Measurements from ENCODE around the gene RBM3. TPM values are rescaled to one million over a fixed set of nuclear protein-coding genes. Genes with fewer than 3 reads are reported as not detected.

Gene RBM3
- total and polyA plus RNA-seq, 8 donors = 82.3 to 454 (median 374) TPM

GRCh38 chrX:48595929-48596328, 21.6 kb downstream of the RBM3 start:
- peaks cover 0 to 19% of the 10 kb centered on the region in 2 donors for H3K4me1 ChIP-seq
- DNase-seq = no peak
- peak overlapping the region in 1 of 2 donors; percentile 28 for H3K27ac ChIP-seq
- ATAC-seq = no peak
- H3K36me3 ChIP-seq = peaks cover 0 to 24% of the 10 kb centered on the region in 2 donors
- TF ChIP-seq CTCF (IDR thresholded peaks at IDR 0.05) = no peak
- intact Hi-C loops (cut with DNase I) = no loop called here
- no peaks in the 10 kb centered on the region for H3K9me3 ChIP-seq
- no peaks in the 10 kb centered on the region for H3K27me3 ChIP-seq
- H3K4me3 ChIP-seq = no peak overlapping the region

- no peaks in the 10 kb centered on the region for H3K27me3 ChIP-seq
- H3K9me3 ChIP-seq = no peaks in the 10 kb centered on the region
- H3K4me3 ChIP-seq = peak within 1 kb of the TSS; percentile 39 to 50
- ATAC-seq (peak; percentile 94), DNase-seq (peak; percentile 87 to 95 (median 94))
- H3K27ac ChIP-seq = peak within 1 kb of the TSS; percentile 96 to 99
- intact Hi-C loops (cut with DNase I) = no loop called here
- TF ChIP-seq CTCF (IDR thresholded peaks at IDR 0.05) = no peak
- peaks cover 0 to 40% of the 10 kb centered on the region in 2 donors for H3K36me3 ChIP-seq
- peaks cover 0 to 8% of the 10 kb centered on the region in 2 donors for H3K4me1 ChIP-seq
Measured at GRCh38 chrX:48597353-48598264, 23.3 kb downstream of the RBM3 start, which contains the start of gene WDR13. WDR13 (plus strand) TSS chrX:48597492; CDS start chrX:48597997, 505 bp downstream.

GRCh38 chrX:48598614-48599013, 24.3 kb downstream of the RBM3 start:
- H3K9me3 ChIP-seq = no peaks in the 10 kb centered on the region
- no peak for DNase-seq
- intact Hi-C loops (cut with DNase I) = no loop called here
- no peak for TF ChIP-seq CTCF (IDR thresholded peaks at IDR 0.05)
- ATAC-seq = no peak
- H3K27me3 ChIP-seq = no peaks in the 10 kb centered on the region
- H3K27ac ChIP-seq = no peak overlapping the region
- peaks cover 0 to 8% of the 10 kb centered on the region in 2 donors for H3K4me1 ChIP-seq
- H3K36me3 ChIP-seq = peaks cover 0 to 50% of the 10 kb centered on the region in 2 donors
- peak overlapping the region in 1 of 2 donors; percentile 50 for H3K4me3 ChIP-seq

- no peaks in the 10 kb centered on the region for H3K27me3 ChIP-seq
- DNase-seq (peak in 1 of 4 donors; percentile 54), ATAC-seq (no peak)
- TF ChIP-seq CTCF (IDR thresholded peaks at IDR 0.05) = no peak
- H3K27ac ChIP-seq = no peak overlapping the region
- H3K36me3 ChIP-seq = peaks cover 0 to 58% of the 10 kb centered on the region in 2 donors
- intact Hi-C loops (cut with DNase I) = no loop called here
- H3K9me3 ChIP-seq = no peaks in the 10 kb centered on the region
- no peak overlapping the region for H3K4me3 ChIP-seq
- peaks cover 0 to 8% of the 10 kb centered on the region in 2 donors for H3K4me1 ChIP-seq
Measured at GRCh38 chrX:48599341-48599740, 25.1 kb downstream of the RBM3 start.

- Histone ChIP-seq H3K27ac (no peak overlapping the region), H3K36me3 (peaks cover 0 to 67% of the 10 kb centered on the region in 2 donors), H3K4me3 (no peak overlapping the region), H3K4me1 (peaks cover 0 to 8% of the 10 kb centered on the region in 2 donors), H3K9me3 (no peaks in the 10 kb centered on the region), H3K27me3 (no peaks in the 10 kb centered on the region)
- DNase-seq (no peak), ATAC-seq (no peak)
- TF ChIP-seq CTCF (IDR thresholded peaks at IDR 0.05) = no peak
- intact Hi-C loops (cut with DNase I) = no loop called here
Measured at GRCh38 chrX:48600226-48600625, 25.9 kb downstream of the RBM3 start.
